GM18502 (cell line): ENCODE results near the gene MAGEB3.
A peak's percentile ranks its signal among the peaks of the same experiment; 100 is the strongest.
"Not testable (repeated sequence)": the region's sequence is repeated elsewhere in the genome, so short reads cannot be mapped to it uniquely, and the experiment has no call there.

Experiments used
- ATAC-seq: cut with Tn5 transposase; IDR thresholded peaks from one replicate; pipeline ENCODE4 v1.9.1; 2021; ENCODE audit warnings: mild to moderate bottlenecking; ENCODE audit not compliant: unreplicated experiment, poor library complexity

Gene MAGEB3

GRCh38 chrX:30230395-30230794 is at the start of gene MAGEB3:
TSS of gene MAGEB3 (plus strand) at chrX:30230657. CDS start at chrX:30235925, 5,268 bp downstream.
- ATAC-seq = no peak

- no peak for ATAC-seq
Observed at GRCh38 chrX:30181353-30181752, 49.1 kb upstream of the MAGEB3 start.

GRCh38 chrX:30183554-30183953 is 46.9 kb upstream of the MAGEB3 start:
- ATAC-seq = no peak

- ATAC-seq = no peak
Observed at GRCh38 chrX:30190426-30190825, 40.0 kb upstream of the MAGEB3 start.

GRCh38 chrX:30193910-30194309 is 36.5 kb upstream of the MAGEB3 start:
- not testable (repeated sequence) for ATAC-seq

GRCh38 chrX:30196322-30196721 is 34.1 kb upstream of the MAGEB3 start:
- ATAC-seq = no peak

GRCh38 chrX:30212172-30212571 is 18.3 kb upstream of the MAGEB3 start:
- no peak for ATAC-seq

- ATAC-seq = peak; percentile 58
Observed at GRCh38 chrX:30215357-30215843, 15.1 kb upstream of the MAGEB3 start, which contains the start of gene MAGEB2. TSS of gene MAGEB2 (plus strand) at chrX:30215563. CDS start at chrX:30218581, 3,018 bp downstream.

GRCh38 chrX:30217465-30217864 is 13.0 kb upstream of the MAGEB3 start:
- no peak for ATAC-seq

- ATAC-seq = no peak
Observed at GRCh38 chrX:30219372-30219771, 11.1 kb upstream of the MAGEB3 start.

GRCh38 chrX:30220661-30221060 is 9.8 kb upstream of the MAGEB3 start:
- no peak for ATAC-seq

- no peak for ATAC-seq
Observed at GRCh38 chrX:30224536-30224935, 5.9 kb upstream of the MAGEB3 start.

GRCh38 chrX:30228526-30228925 is 1.9 kb upstream of the MAGEB3 start:
- ATAC-seq = no peak

GRCh38 chrX:30241724-30242415 is 11.4 kb downstream of the MAGEB3 start, which contains the start of gene MAGEB4:
TSS of gene MAGEB4 (plus strand) at chrX:30242000. CDS start at chrX:30242136, 136 bp downstream.
- peak; percentile 64 for ATAC-seq

- ATAC-seq = no peak
Observed at GRCh38 chrX:30246769-30247489, 16.5 kb downstream of the MAGEB3 start, which contains the start of gene MAGEB1. TSS of gene MAGEB1 (plus strand) at chrX:30247146. CDS start at chrX:30250494, 3,348 bp downstream.

- peak; percentile 76 for ATAC-seq
Observed at GRCh38 chrX:30248854-30249253, 18.4 kb downstream of the MAGEB3 start.

- ATAC-seq = peak; percentile 59
Observed at GRCh38 chrX:30253257-30253656, 22.8 kb downstream of the MAGEB3 start.

GRCh38 chrX:30259927-30260326 is 29.5 kb downstream of the MAGEB3 start:
- no peak for ATAC-seq

- ATAC-seq = no peak
Observed at GRCh38 chrX:30261012-30261411, 30.6 kb downstream of the MAGEB3 start.

- ATAC-seq = no peak
Observed at GRCh38 chrX:30262763-30263162, 32.3 kb downstream of the MAGEB3 start.

- no peak for ATAC-seq
Observed at GRCh38 chrX:30270639-30271038, 40.2 kb downstream of the MAGEB3 start.
